Articular chondrocyte of knee joint (primary cell): Measurements from ENCODE around the gene YIF1B. TPM values are rescaled to one million over a fixed set of nuclear protein-coding genes. Genes with fewer than 3 reads are reported as not detected.

Source experiments
- small RNA-seq: library from RNA; depleted of rRNA; stranded (forward); fragments of <200 nt; gene quantifications from one replicate; pipeline ENCODE3, GENCODE V24; 2012
- total RNA-seq: library from RNA; depleted of rRNA; stranded (reverse); fragments of >200 nt; gene quantifications from 2 replicates; pipeline ENCODE4 v1.2.3, GENCODE V29; 2012

YIF1B gene
- 58.6 and 81.8 TPM in 2 replicates for total RNA-seq

GRCh38 chr19:38315657-38316476 is at the start of gene YIF1B:
TSS of gene YIF1B (minus strand) at chr19:38315947. CDS start at chr19:38315917, 30 bp downstream.

DNA sequence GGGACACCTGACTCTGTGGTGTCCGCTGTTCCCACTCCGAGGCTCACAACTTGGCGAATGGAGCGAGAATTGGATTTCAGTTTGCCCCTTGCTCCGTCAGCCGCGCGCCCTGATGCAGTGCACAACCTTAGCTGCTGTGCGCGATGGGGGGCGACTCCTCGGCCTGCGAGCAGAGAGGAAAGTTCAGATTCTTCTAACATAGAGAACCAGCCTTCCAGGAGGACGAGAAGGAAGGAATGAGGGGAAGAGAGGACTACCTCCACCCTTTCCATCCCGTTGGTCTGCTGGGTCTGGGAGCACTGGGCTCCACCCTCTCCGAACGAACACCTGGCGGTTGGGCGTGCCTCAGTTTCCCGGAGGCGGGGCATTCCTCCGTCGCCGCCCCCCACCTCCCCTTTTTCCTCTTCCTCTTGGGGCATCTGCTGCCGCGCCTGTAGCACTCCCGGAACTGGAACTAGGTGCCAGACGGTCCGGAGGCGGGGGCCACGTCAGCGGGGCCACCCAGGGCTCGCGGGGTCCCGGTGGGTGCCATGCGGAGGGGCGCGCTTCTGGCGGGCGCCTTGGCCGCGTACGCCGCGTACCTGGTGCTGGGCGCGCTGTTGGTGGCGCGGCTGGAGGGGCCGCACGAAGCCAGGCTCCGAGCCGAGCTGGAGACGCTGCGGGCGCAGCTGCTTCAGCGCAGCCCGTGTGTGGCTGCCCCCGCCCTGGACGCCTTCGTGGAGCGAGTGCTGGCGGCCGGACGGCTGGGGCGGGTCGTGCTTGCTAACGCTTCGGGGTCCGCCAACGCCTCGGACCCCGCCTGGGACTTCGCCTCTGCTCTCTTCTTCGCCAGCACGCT is 3.9 kb upstream of the YIF1B start, which contains the start of gene KCNK6:
Gene KCNK6 (plus strand): TSS at position 425 of the 838 bp plus-strand sequence. CDS start 106 bp downstream, at position 531.

GRCh38 chr19:38303517-38304351 is 12.0 kb downstream of the YIF1B start, which contains the start of gene C19orf33:
TSS of gene C19orf33 (plus strand) at chr19:38304251. CDS start at chr19:38304262, 11 bp downstream.

GRCh38 chr19:38264486-38265212 is 51.1 kb downstream of the YIF1B start, which contains the start of gene SPINT2:
TSS of gene SPINT2 (plus strand) at chr19:38264573. CDS start at chr19:38264893, 320 bp downstream.

Small RNAs within 50 kb of the gene (small RNA-seq; reads per million reads assigned to genes)
- not detected for gene RF00019

Other genes starting within 250 kb of the YIF1B start
- 0.86 and 1.4 TPM in 2 replicates for gene DPF1, start 91.7 kb downstream of the YIF1B start, total RNA-seq
- gene PPP1R14A, start 59.6 kb downstream of the YIF1B start, total RNA-seq = not detected in 2 replicates
- 25.9 and 29.1 TPM in 2 replicates for gene SPINT2, start 51.4 kb downstream of the YIF1B start, total RNA-seq
- gene C19orf33, start 11.7 kb downstream of the YIF1B start, total RNA-seq = 1.6 TPM in 1 of 2 replicates, not detected in the other
- gene KCNK6, start 3.9 kb upstream of the YIF1B start, total RNA-seq = 6.3 and 13.5 TPM in 2 replicates
- gene CATSPERG, start 19.9 kb upstream of the YIF1B start, total RNA-seq = 0.78 and 1.3 TPM in 2 replicates
- 201 and 242 TPM in 2 replicates for gene PSMD8, start 58.6 kb upstream of the YIF1B start, total RNA-seq
- gene GGN, start 72.1 kb upstream of the YIF1B start, total RNA-seq = 0.39 and 0.54 TPM in 2 replicates
- gene SPRED3, start 72.8 kb upstream of the YIF1B start, total RNA-seq = 2.2 and 2.6 TPM in 2 replicates
- 10.7 and 10.9 TPM in 2 replicates for gene FAM98C, start 87.1 kb upstream of the YIF1B start, total RNA-seq
- not detected in 2 replicates for gene RASGRP4, start 110.3 kb upstream of the YIF1B start, total RNA-seq
- gene RYR1, start 117.7 kb upstream of the YIF1B start, total RNA-seq = 0.39 and 0.65 TPM in 2 replicates